KOPT-K1 (cell line): ENCODE measurements around the gene KLHDC4.

Experiments
- H3K27ac ChIP-seq: fragments of 200-600 bp; sonication (generic); 2 replicates; pipeline ENCODE4 v1.5.1; 2016; ENCODE audit warnings: antibody characterized with exemption, mild to moderate bottlenecking, low read depth, low read length; ENCODE audit not compliant: poor library complexity, severe bottlenecking
- H3K36me3 ChIP-seq: fragments of 200-600 bp; sonication (generic); 2 replicates; pipeline ENCODE4 v1.5.1; 2017; ENCODE audit warnings: antibody characterized with exemption, mild to moderate bottlenecking, low read length, moderate library complexity; ENCODE audit not compliant: insufficient read depth
- H3K9me3 ChIP-seq: fragments of 200-600 bp; sonication (generic); 2 replicates; pipeline ENCODE4 v1.5.1; 2017; ENCODE audit warnings: antibody characterized with exemption, low read length, mild to moderate bottlenecking; ENCODE audit not compliant: insufficient read depth, poor library complexity, severe bottlenecking

Gene KLHDC4

DNA sequence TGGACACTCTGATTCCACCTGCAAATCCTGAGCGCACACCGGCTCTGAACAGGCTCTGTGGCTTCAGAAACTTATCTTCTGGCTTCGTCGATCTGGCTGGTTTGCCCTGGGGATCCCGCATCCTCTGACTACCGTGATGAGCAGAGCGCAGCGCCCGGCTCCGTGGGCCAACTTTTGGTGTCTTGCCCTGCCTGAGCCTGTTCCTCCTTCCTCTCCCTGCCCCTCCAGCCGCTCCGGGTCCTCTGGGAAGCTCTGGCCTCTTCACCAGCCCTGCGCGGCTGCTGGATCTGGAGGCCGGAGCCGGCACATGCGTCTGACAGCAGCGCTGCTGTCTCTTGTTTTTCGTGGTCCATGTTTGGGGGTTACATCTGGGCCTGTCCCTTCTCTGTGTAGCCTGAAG, 97.8 kb downstream of the KLHDC4 start:
- no peak overlapping the region for H3K27ac ChIP-seq
- no peaks in the 10 kb centered on the region for H3K9me3 ChIP-seq
- no peaks in the 10 kb centered on the region for H3K36me3 ChIP-seq

DNA sequence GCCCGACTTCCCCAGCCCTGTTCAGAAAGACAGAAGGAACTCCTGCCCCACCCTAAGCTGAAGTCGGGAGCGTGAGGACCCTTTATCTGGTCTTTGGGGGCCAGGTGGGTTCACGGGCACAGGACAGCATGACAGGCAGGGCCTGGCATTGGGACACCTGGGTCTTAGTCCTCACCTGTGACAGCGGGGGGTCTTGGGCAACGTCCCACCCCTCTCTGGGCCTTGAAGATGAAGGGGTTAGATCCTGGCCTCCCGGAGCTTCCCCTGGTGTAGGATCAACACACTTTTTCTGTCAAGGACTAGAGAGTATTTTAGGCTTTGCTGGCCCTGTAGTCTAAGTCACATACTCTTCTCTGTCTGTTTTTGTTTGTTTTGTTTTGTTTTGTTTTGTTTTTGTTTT, 98.3 kb downstream of the KLHDC4 start:
- Histone ChIP-seq H3K9me3 (no peaks in the 10 kb centered on the region), H3K27ac (no peak overlapping the region), H3K36me3 (no peaks in the 10 kb centered on the region)

DNA sequence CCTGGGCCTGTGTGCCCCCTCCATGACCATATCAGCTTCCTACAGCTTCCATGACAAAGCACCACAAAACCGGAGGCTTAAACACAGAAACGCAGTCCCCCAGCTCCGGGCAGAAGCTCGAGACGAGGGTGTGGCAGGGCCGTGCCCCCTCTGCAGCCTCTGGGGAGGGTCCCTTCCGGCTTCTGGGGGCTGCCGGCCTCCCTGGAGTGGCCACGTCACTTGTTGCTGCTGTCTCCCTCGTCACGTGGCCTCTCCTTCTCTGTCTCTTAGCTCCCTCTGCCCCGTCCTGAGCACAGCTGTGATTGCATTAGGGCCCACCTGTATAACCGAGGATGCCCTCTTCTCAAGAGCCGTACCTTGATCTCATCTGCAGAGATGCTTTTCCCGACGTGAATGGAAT, 98.9 kb downstream of the KLHDC4 start:
- Histone ChIP-seq H3K27ac (no peak overlapping the region), H3K36me3 (no peaks in the 10 kb centered on the region), H3K9me3 (no peaks in the 10 kb centered on the region)

DNA sequence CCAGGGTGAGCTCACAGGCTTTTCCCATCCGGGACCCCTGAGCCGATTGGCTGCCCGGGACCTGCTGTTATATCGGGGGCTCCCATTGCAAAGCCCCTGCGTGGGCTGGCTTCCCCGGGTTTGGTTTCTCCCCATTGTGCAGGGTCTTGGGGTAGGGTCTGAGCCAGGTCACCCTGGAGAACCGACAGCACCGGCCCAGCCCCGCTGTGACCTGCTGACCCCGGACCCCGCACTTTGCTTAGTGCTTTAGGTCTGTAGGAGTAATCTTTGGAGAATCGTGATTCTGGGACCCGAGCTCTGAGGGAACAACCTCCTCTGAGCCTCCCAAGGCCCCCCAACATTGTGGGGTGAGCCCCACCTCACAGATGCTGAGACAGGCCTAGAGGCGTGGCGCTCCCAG, 100.6 kb downstream of the KLHDC4 start:
- Histone ChIP-seq H3K27ac (no peak overlapping the region), H3K36me3 (no peaks in the 10 kb centered on the region), H3K9me3 (no peaks in the 10 kb centered on the region)

DNA sequence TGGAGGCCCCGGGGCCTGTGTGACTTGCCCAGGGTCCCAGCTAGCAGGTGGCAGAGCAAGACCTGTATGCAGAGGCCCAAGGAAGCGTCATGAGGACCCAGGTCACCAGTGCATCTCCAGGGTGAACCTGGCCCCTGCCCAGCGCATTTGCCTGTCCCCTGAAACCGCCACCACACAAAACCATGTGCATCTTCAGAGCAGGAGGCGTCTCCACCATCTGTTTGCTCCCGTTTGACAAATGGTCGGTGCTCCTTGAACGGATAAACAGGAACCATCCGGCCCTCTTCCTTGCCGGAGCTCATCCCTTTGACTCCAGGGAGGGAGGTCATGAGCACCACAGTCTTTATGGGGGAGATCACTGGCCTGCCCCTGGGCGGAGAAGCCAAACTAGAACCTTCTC, 101.0 kb downstream of the KLHDC4 start:
- Histone ChIP-seq H3K27ac (no peak overlapping the region), H3K9me3 (no peaks in the 10 kb centered on the region), H3K36me3 (no peaks in the 10 kb centered on the region)

DNA sequence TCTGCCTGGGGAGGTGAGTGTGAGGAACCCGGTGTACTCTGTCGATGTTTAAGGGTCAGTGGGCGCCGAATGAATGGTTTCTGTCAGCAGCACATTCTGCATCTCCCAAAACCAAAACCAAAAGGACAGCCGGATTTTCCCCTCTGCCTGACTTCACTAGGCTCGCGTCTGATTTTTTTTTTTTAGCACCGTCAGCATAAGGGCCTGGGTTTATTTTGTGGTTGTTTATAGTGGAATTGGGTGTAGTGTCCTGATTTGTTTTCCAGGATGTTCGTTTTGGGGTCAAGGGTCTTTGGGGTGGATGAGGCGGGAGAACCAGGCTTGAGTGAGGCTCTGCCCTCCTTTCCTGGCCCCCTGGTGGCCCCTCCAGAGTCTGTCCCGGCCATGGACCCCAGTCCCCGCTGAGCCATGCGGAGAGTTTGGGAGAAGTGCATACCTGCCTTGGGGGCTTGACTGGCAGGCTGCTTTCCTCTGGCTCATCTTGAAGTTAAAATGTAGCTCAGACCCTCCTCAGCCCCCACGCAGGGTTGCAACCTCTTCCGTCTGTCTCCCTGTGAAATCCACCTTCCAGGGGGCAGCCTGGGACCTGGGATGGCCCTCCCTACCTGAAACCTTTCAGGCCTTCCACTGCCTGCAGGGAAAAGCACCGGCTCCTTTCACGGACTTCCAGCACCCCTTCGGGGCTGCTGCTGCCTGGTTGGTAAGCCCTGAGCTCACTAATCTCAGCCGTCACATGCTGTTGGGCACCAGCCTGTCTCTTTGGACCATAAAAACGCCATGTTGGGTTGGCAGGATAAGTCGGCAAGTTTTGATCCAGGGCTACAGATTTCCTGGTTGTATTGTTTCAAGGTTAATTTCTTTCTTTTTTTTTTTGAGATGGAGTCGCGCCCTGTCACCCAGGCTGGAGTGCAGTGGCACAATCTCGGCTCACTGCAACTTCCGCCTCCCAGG, 103.3 kb downstream of the KLHDC4 start:
- H3K36me3 ChIP-seq = no peaks in the 10 kb centered on the region
- no peak overlapping the region for H3K27ac ChIP-seq
- H3K9me3 ChIP-seq = no peaks in the 10 kb centered on the region

DNA sequence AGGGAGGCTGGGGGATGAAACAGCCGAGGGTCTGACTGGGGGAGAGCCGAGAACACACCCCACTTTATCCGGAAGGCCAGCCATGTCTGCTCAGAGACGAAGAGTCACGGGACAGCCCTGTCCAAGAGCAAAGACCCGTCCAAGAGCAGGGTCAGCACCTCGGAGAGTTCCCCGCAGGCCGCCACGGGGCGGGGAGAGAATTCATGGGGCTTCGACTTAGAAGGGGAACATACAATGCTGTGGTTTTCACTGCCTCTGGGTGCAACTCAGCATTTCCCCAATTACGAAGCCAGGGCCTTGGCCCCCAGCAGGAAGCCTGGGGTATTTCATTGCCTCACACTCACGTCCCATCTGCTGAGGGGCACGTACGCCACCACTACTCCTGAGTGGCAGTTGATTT, 104.2 kb downstream of the KLHDC4 start:
- Histone ChIP-seq H3K27ac (no peak overlapping the region), H3K36me3 (no peaks in the 10 kb centered on the region), H3K9me3 (no peaks in the 10 kb centered on the region)

DNA sequence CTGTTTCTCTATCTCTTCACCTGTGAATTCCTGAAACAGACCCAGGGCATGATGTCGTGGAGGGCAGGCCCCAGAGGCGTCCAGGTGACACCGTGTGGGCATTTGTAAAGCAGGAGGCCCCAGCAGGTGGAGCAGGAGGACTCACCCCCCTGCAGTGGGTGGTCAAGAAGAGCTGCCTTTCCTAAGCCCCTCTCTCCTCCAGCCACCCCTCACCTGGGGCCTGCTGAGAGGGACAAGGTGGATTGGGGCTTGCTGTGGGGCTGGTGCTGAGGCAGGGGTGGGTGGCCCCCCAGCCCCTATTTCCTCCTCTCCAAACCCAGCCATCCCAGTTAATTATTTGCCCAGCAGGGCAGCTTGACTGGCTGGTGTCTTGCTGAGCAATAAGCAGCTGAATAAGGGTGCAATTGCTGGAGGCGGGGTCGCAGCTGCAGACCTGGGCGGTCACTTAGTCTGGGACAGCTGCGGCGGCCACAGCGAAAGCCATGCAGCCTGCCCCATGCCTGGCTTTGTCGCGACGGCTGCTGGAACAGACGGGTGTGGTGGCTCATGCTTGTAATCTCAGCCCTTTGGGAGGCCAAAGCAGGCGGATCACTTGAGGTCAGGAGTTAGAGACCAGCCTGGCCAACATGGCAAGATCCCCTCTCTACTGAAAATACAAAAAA, 107.1 kb downstream of the KLHDC4 start:
- no peak overlapping the region for H3K27ac ChIP-seq
- no peaks in the 10 kb centered on the region for H3K36me3 ChIP-seq
- no peaks in the 10 kb centered on the region for H3K9me3 ChIP-seq
